Activated T-cell treated with anti-CD3 and anti-CD28 coated beads for 4 hours (primary cell): Measurements from ENCODE around the gene GPRC5A.
A peak's percentile ranks its signal among the peaks of the same experiment; 100 is the strongest.

Experiments
- DNase-seq: peaks from one replicate; pipeline ENCODE4 v3.0.0-alpha.2; 2020

GPRC5A gene

GRCh38 chr12:12915656-12916055, 24.3 kb downstream of the GPRC5A start:
- DNase-seq = no peak

GRCh38 chr12:12916135-12916944, 25.0 kb downstream of the GPRC5A start:
- DNase-seq = peak; percentile 79

- no peak for DNase-seq
Observed at GRCh38 chr12:12917517-12917916, 26.2 kb downstream of the GPRC5A start.

- DNase-seq = no peak
Observed at GRCh38 chr12:12918781-12919389, 27.5 kb downstream of the GPRC5A start.

GRCh38 chr12:12919666-12920435, 28.5 kb downstream of the GPRC5A start:
- no peak for DNase-seq

- DNase-seq = no peak
Observed at GRCh38 chr12:12922191-12922616, 30.8 kb downstream of the GPRC5A start.

GRCh38 chr12:12922978-12923377, 31.6 kb downstream of the GPRC5A start:
- DNase-seq = no peak

GRCh38 chr12:12924169-12924568, 32.8 kb downstream of the GPRC5A start:
- DNase-seq = no peak

- no peak for DNase-seq
Observed at GRCh38 chr12:12925388-12925787, 34.0 kb downstream of the GPRC5A start.

- no peak for DNase-seq
Observed at GRCh38 chr12:12926571-12927071, 35.3 kb downstream of the GPRC5A start.

- DNase-seq = no peak
Observed at GRCh38 chr12:12927211-12928079, 36.1 kb downstream of the GPRC5A start.

GRCh38 chr12:12929696-12930095, 38.3 kb downstream of the GPRC5A start:
- no peak for DNase-seq

- DNase-seq = no peak
Observed at GRCh38 chr12:12930633-12931219, 39.4 kb downstream of the GPRC5A start.

- DNase-seq = no peak
Observed at GRCh38 chr12:12933742-12934141, 42.4 kb downstream of the GPRC5A start.

GRCh38 chr12:12934556-12934955, 43.2 kb downstream of the GPRC5A start:
- no peak for DNase-seq

GRCh38 chr12:12936983-12937491, 45.7 kb downstream of the GPRC5A start:
- no peak for DNase-seq

- DNase-seq = no peak
Observed at GRCh38 chr12:12938541-12938940, 47.2 kb downstream of the GPRC5A start.

GRCh38 chr12:12939888-12940287, 48.5 kb downstream of the GPRC5A start:
- DNase-seq = no peak

- DNase-seq = no peak
Observed at GRCh38 chr12:12941450-12942350, 50.3 kb downstream of the GPRC5A start.

GRCh38 chr12:12943586-12944260, 52.4 kb downstream of the GPRC5A start:
- DNase-seq = no peak
